Activated CD4-positive, alpha-beta T cell treated with anti-CD3 and anti-CD28 coated beads, Interleukin-2, Interleukin-6, amounts not matched to agents 100 ng/mL and 50 ng/mL, durations not matched to agents 16 hours and 8 hours (primary cell): ENCODE results near the gene CSTB.

ENCODE experiments used
- DNase-seq: peaks from one replicate; pipeline ENCODE4 v3.0.0-alpha.2; 2020

Gene CSTB

DNA sequence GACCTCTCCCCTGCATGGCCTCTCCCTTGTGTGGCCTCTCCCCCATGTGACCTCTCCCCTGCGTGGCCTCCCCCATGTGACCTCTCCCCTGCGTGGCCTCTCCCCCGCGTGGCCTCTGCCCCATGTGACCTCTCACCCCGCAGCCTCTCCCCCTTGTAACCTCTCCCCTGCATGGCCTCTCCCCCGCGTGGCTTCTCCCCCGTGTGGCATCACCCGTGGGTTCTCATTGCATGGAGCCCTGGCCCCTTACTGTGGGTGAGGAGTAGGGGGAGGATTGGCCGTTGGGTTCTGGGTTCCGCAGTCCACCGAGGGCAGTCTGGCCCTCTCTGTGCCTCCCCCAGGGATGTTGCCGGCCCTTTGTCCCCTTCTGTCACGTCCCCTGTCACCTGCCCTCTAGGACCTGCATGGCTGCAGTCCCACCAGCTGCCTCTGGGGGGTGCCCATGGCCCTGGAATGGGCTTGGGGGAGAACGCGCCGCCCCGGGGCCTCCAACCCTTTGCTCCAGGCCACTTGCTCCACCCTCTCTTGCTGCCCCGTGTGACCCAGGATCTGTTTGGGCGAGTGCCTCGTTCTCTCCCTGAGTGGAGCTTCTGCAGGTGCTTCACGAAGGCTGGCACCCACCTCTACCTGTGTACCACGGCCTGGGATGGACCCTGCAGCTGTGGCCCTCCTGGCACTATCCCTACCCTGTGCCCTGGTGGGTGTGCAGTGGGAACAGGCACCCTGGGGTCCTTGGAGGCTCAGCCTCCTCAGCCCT is 34.6 kb upstream of the CSTB start:
- peak; percentile 95 for DNase-seq

DNA sequence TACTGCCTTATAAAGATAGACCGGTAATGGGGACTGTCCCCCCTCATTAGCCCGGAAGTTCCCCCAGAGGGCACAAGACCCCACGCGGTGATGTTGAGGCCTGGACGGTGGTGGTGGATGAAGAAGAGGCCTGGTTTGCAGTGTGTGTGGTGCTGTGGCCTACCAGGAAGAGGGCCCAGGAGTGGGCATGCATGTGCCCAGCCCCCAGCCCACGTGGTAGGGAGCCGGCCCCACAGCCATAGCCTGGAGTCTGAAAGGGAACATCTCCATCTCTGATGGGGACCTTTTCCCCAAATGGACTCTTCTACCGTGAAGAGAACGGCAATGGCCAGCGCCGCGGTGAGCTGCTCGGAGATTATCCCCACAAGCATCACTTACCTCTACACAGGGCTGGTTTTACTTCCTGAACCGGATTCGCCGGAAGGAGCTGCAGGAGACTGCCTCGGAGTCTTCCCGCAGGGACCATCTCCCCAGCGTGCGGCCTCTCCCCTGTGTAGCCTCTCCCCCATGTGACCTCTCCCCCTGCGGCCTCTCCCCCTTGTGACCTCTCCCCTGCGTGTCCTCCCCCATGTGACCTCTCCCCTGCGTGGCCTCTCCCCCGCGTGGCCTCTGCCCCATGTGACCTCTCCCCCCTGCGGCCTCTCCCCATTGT is 33.9 kb upstream of the CSTB start:
- no peak for DNase-seq

DNA sequence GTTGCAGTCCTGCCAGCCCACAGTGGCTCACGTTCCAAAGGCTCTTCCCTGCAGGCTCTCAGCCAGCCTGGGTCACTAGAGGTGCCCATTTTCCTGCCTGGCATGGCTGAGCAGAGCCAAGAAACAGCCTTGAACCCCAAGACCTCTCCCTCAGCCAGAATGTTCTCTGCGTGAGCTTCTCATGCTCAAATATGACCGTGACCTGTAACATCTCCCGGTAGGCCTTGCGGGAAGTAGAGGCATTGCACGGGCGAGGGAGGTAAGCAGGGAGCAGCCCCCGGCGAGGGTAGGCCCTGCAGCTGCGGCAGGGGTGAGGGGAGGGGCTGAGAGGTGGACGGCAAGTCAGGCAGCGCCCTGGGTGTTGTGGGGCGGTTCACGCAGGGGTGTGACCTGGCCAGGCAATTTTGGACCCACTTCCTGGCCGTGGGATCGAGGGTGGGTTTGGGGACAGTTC is 33.3 kb upstream of the CSTB start:
- no peak for DNase-seq

DNA sequence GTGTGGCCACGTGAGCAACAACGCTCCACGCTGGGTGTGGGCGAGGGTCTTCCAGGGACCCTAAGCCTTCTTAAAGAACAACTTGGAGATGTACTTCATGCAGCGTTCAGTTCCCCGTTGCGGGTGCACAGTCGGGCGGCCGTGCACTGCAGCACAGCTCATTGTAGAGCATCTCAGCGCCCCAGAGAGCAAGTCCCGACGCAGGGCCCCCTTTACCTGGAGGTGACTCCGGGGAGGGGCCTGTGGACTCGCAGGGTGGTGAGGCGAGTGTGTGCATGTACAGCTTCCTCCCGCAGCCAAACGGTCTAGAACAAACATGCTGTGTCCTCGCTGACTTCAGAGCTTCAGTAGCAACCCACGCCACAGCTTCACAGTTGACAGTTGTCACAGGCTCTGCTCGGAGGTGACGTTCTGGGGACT is 32.7 kb upstream of the CSTB start:
- DNase-seq, result no peak

DNA sequence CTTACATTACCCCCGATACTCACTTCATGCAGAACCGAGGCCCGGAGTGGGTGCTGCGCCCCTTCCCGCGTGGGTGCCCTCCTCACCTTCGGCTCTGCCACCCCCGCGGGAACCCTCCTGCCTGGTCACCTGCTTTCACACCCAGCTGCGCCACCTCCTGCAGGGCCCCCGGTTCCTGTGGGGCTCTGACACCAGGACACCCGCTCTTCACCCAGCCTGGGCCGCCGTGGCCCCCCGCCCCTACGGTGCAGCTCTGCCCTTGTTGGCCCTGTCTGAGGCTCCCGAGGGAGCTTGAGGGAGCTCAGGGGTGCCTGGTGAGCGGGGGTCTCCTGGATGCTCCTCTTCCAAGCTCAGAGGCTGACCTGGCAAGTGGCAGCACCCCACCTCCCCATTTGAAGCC is 32.3 kb upstream of the CSTB start:
- DNase-seq, result no peak

DNA sequence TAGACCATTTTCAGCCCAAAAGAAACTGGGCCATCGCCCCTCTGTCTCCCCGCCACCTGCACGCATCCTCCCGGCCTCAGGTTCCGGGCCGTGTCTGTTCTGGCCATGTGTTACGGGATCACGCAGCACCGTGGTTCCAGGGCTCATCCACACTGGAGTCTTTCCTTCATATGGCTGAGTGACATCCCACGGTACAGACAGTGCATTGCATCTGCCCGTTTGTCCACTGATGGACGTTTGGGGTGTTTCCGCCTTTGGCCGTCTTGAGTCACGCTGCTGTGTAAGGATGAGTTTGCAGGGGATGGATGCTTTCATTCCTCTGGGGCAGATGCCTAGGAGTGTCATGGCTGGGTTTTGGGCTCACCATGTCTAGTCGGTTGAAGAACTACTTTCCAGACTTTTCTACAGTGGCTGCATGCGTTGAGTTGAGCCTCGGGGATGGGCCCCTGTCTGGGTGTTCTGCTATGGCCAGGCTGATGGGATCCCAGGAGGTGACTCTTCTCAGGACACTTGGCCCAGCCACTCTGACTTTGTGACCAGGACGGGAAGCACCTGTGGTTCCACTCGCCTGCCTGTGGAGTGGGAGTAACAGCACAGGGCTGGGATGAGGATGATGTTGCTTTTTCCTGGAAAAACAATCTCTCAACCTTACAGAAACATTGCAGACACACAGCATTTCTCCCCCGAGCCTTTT is 30.1 kb upstream of the CSTB start:
- DNase-seq, result no peak

DNA sequence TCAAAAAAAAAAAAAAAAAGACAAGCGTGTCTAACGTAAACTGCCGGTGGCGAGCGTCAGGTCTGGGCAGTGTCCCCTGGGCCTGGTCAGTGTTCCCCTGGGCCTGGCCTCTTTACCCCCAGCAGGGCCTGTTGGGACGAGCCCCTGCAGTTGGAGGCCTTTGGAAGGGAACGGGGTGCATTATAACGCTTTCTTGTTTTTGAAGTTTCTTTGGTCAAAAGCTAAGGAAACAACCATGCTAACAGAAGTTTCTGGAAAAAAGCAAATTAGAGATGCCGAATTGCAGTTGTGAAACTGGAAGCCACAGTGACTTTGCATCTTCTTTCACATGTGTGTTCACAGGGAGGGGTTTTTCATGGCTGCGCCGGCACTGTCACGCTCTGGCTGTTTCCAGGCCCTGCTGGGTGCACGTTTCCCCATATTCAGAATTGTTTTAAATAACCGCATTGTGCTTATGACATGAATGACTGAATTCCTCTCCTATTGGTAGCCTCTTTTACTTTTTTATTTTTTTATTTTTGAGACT is 29.2 kb upstream of the CSTB start:
- DNase-seq, result no peak

DNA sequence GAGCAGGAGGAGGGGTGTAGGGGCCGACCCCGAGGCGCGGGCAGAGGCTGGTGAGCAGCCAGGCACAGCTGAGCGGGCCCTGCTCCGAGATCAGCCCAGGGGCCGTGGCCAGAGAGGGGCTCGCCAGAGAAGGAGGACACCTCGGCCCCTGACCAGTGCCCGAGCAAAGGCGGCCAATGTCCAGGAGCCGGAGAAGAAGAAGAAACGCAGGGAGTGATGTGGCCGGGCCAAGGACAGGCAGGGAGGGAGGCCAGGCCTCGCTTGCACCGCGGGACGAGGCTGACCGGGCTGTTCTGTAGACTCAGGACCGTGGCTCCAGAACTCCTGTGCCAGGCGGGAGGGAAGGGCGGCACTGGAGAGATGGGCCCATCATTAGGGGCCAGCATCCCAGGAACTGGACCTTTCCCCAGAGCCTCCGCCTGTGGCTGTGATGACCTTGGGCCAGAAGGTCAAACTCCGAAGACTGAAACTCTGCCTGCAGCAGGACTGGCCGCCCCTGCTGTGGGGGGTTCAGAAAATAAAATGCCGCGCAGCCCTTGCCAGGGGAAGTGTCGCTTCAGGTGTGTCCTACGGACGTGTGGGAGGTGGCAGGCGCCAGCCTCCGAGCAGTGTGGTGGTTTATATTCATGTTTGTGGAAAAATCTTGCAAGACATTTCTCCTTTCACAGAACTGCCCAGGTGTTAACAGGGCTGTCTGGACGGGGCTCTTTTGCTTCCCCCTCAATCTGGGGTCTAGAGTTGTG is 27.6 kb upstream of the CSTB start:
- DNase-seq, result no peak

DNA sequence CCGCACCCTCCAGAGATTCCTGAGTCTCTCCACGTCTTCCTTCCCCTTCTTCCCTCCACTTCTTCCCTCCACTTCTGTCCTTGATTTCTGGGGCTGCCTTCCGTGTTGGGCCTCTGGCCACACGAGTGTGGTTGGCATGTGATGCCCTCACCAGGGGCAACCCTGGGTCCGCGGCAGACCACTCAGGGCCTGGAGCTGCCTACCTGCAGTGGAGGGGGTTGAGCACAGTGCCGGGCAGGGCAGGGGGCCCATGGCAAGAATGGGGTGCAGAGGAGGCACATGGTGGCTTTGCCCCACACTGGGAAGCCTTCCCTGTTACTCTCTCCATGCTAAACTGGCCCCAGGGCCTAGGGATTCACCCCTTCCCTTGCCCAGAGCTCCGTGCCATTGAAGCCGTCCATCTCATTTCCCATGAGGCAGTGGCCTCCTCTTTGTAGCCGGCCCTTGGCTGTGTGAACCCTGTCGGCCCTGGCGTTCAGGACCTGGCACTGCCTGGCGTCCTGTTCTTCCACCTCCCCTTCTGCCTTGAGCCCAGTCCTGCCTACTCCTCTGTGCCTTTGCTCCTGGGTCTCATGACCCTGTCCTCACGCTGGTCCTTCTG is 26.7 kb upstream of the CSTB start:
- no peak for DNase-seq

DNA sequence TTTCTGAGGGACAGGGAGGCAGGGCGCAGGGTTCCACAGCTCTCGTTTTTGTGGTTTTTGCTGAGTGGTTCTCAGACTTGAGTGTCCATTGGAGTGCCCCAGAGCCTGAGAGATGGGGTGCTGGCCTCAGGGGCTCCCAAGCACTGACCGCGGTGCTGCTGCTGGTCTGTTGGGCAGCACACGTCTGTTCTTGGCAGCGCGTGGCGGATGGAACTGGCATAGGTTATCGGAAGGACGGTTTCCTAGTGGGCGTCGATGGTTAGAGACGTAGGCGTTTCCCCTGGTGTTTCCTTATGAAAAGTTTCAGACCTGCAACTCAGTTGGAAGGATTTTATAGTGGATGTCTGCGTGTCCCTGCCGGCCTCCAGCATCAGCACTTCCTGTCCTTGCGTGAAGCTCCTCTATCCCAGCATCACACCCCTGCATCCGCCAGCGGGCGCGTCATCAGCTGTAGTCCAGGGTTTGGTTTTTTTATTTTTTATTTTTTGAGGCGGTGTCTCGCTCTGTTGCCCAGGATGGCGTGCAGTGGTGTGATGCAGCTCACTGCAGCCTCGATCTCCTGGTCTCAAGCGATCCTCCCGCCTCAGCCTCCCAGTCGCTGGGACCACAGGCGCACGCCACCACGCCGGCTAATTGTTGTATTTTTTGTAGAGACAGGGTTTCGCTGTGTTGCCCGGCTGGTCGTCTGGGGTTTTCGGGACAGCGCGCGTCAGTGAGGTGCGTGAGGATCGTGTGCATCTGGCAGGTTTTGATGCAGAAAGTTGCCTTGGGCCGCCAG is 25.1 kb upstream of the CSTB start:
- DNase-seq, result no peak

DNA sequence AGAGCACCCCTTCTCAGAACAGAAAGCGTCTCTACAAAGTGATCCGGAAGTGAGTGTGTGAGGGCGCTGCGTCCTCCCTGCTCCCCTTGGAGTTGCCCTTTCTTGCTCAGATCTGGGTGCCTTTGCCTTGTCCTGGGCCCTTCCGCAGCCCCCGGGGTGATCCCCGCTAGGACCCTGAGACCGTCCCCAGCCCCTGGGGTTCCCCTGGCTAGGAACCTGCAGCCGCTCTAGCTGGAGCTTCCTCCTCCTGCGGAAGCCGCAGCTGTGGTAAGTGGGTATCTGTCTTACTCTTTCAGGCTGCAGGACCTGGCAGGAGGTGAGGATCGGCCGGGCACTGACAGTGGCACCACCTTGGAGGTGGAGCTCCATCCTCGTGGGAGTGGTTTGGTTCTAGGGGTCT is 24.5 kb upstream of the CSTB start:
- DNase-seq, result no peak

DNA sequence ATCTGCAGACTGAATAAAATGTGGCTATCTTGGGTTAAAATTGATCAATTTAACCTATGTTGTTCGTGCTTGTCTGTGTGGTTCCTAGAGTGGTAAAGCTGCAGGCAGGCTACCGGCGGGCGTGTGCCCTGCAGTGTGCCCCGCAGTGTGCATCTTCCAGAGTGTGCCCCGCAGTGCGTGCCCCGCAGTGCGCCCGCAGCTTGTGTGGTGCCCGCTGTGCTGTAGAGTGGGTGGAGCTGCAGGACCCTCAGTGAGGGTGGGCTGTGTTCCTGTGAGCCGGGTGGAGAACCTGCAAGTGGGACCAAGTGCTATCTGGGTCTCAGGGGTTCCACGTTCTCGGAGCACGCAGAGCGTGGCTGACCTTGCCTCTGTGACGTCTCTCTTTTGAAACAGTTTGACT is 24.0 kb upstream of the CSTB start:
- no peak for DNase-seq

DNA sequence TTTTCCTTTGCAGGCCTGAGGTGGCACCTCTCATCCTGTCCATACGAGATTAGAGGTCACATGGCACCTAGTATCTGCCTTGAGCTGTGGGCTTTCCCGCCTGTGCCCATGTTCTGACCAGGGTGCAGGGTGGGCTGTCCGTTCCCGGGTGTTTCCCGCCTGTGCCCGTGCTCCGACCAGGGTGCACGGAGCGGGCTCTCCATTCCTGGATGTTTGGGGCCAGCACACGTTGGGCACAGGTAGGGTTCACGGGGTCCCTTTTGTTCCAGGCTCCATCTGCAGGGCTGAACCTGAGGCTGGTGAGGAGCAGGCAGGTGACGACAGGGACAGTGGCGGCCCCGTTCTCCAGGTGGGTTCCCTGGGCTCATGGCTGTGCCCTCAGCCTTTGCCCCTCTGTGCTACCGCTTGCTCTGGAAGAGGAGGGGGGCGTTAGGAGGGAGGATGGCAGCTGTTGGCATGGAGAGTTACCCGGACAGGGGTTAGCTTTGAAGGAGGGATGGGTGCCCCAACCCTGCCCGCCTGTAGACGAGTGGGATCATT is 23.3 kb upstream of the CSTB start:
- no peak for DNase-seq

DNA sequence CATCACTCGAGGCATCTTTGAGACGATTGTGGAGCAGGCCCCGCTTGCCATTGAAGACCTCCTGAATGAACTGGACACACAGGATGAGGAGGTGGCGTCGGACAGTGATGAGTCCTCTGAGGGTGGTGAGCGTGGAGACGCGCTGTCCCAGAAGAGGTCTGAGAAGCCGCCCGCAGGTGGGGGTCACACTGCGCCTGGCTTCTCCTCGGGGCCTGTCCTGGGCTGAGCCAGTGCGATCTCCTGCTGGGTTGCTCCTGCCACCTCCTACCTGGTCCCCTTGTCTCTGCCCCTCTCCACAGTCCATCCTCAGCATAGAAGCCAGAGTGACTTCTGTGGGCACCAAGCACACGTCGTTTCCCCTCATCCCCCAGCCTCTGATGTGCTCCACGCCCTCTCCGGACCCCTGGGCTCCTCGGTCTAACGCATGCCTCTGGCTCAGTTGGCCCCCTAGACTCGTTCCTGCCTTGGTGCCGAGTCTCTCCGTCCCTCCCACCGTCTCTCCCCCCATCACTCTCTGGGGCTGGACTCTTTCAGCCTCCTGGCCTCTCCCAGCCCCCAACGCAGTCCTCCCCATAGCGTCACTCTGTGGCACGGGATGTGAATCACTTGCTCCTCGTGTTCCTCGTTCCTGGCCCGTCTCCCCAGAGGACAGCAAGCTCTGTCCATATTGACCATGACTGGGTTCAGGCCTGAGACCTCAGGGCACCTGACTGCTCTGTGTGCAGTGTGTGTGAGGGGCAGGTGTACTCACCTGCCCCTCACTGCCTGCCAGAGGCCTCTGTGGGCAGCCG is 22.0 kb upstream of the CSTB start:
- no peak for DNase-seq

DNA sequence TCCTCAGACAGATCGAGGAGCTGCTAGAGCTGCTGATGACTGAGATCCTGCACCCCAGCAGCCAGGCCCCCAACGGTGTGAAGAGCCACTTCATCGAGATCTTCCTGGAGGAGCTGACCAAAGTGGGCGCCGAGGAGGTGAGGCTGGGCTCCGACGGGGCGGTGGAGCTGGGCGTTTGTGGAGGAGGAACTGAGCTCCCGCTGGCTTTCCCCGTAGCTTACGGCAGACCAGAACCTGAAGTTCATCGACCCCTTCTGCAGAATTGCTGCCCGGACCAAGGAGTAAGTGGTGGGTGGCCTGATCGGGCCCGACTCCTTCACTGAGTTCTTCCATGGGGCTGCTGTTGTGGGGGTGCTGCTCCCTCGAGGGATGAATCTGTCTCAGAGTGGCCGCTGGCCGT is 21.3 kb upstream of the CSTB start:
- DNase-seq, result no peak

DNA sequence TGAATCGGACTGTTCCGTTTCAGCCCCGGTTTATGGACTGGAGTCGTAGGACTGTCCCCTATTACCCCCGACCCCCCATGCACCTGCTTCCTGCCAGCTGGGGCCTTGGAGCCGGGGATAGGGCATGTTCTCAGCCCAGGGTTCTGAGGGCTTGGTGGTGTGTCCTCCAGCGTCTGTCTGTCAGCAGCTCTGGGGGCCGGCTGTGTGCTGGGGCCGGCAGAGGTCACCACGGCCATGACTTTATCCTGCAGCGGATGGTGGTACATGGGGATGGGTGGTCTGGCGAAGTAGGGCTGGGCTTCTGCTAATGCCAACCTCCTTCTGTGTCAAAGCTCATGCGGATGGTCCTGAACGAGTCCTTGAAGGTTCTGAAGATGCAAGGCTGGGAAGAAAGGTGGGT is 18.7 kb upstream of the CSTB start:
- DNase-seq, result no peak

DNA sequence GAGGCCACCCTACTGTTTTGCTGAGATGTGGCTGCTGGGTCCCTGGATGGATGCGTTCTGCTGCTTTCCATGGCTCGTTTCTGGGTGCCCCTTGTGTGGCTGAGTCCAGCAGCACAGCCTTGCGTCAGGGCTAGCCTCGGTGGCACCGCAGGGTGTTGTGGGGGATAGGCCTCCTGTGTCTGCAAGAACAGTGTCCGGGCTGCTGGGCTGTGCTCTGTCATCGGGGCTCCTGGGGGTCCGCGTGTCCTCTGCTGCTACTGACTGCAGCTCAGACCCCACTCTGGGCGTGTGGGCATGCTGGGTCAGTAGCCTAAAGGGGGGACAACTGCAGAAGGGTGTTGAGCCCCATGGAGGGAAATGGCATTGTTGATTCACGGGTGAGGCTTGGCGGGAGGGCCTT is 18.2 kb upstream of the CSTB start:
- no peak for DNase-seq

DNA sequence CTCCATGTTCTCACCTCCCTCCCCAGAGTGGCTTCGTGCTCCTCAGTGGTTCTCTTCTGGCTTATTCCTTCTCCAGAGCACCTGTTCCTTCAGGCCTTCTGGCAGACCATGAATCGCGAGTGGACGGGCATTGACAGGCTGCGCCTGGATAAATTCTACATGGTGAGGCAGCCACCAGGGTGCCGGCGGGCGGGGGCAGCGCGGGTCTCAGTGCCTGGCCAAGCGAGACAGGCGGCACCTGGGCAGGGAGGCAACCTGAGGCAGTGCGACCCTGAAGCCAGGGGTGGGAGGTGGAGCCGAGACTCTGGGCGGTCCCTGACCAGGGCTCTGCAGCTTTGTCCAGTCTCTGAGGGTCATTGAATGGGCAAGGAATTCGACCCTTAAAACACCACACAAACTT is 17.1 kb upstream of the CSTB start:
- DNase-seq, result no peak

DNA sequence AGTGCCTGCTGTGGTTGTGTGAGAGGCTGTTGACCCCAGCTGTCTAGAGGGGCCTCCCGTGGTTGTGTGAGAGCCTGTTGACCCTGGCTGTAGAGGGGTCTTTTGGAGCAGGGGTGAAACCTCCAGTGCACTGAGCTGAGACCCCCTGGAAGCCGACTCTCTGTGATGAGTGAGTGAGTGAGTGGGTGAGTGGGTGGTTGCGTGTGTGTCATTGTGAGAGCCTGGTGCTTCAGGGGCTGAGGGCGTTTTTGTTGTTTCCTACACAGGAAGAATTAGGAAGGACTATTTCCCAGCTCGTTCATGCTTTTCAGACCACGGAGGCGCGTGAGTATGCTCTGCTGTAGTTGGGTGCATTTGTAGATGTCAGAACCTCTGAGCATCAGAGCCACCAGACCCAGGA is 16.3 kb upstream of the CSTB start:
- DNase-seq, result no peak

DNA sequence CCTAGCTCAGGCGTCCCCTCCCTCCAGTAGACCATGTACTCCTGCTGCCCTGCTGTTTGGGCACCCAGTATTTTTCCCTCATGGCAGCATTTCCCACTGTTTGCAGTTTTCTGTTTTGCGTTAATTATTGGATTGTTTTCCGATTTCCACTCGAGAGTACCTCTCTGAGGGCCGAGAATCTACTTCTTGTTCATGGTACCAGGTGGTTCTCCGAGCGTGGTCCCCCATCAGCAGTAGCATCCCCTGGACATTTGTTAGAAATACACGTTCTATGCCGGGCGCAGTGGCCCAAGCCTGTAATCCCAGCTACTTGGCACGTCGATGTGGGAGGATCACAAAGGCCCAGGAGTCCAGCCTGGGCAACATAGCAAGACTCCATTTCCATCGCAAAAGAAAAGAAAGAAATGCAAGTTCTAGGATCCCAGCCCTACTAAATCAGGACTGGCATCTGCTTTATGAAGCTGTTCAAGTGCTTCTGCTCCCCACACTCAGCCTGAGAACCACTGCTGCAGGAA is 14.0 kb upstream of the CSTB start:
- no peak for DNase-seq
